Measurements from ENCODE around the gene FAT1.

DNA sequence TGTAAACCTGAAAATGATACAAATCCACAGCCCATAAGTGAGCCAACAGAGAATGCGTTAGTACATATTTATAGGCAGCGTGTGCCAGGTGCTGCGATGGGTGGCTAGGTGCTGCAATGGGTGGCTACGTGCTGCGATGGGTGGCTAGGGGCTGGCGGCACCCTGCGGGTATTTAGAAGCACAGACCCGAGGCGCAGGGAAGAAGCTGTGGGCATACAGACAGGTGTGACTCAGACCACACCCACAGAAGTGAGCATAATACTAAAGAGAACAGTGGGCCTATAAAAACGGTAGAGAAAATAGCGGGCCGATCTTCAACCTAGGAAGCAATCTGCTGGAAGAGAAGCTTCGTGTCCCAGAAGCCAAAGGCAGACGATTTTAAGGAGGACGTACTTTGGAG is 81.1 kb downstream of the FAT1 start:
- TF ChIP-seq POLR2A (IDR thresholded peaks at IDR 0.05) (no peak), POLR2AphosphoS5 (IDR thresholded peaks at IDR 0.05) (no peak)
- TF ChIP-seq, protein P1, sequence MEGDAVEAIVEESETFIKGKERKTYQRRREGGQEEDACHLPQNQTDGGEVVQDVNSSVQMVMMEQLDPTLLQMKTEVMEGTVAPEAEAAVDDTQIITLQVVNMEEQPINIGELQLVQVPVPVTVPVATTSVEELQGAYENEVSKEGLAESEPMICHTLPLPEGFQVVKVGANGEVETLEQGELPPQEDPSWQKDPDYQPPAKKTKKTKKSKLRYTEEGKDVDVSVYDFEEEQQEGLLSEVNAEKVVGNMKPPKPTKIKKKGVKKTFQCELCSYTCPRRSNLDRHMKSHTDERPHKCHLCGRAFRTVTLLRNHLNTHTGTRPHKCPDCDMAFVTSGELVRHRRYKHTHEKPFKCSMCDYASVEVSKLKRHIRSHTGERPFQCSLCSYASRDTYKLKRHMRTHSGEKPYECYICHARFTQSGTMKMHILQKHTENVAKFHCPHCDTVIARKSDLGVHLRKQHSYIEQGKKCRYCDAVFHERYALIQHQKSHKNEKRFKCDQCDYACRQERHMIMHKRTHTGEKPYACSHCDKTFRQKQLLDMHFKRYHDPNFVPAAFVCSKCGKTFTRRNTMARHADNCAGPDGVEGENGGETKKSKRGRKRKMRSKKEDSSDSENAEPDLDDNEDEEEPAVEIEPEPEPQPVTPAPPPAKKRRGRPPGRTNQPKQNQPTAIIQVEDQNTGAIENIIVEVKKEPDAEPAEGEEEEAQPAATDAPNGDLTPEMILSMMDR (IDR thresholded peaks at IDR 0.05) = no peak
